NCI-H2107 (cell line): ENCODE measurements around the gene ITM2C.

Source experiments
- DNase-seq: peaks from one replicate; lab custom pipeline; 2025; lab: John Stamatoyannopoulos, UW

The ITM2C gene

DNA sequence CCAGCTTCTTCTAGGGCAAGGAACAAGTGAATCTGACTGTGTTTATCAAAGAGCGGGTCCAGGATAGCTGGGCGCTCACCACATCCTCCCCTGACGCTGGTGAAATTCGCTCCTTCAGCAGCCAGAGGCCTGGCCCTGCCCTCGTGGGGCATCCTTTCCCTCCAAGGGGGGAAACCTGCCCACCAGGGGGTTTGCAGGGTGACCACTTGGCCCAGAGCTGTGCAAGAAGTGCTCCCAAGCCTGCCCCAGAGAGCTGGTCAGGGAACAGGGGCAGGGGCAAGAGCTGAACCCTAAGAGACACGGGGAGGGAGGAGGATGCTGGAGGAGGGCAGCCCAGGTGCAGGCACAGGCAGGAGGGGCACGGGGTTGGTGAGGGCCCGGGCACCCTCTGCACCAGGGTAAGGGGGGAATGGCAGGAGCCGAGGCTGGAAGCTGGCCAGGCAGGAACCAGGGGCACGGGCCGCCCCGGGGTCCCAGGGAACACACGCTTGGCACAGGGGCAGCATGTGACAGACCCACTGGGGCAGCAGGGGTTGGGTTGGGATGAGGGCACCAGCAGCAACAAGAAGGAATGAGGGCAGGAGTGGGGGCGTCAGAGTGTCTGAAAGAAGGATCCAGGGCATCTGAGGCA is 63.1 kb downstream of the ITM2C start:
- no peak for DNase-seq
